Esophagus squamous epithelium (tissue), 5 donors: ENCODE results near the gene DNAH3. TPM values are rescaled to one million over a fixed set of nuclear protein-coding genes. Genes with fewer than 3 reads are reported as not detected.

Experiments used
- DNase-seq: peaks from one replicate; lab custom pipeline; 2025; lab: John Stamatoyannopoulos, UW
- H3K27ac ChIP-seq, 4 donors: fragments of 200-600 bp; sonication (generic); one replicate each; pipeline ENCODE4 v1.5.1; 2016 to 2019; ENCODE audit warnings: mild to moderate bottlenecking in 1 of 4
- H3K27me3 ChIP-seq, 4 donors: fragments of 200-600 bp; sonication (generic); 1 replicate in 3 of 4; 2 replicates in 1 of 4; pipeline versions ENCODE4 v1.5.1 to v1.6.0; 2017 to 2021; ENCODE audit warnings: antibody characterized with exemption in 1 of 4
- H3K36me3 ChIP-seq, 3 donors: fragments of 200-600 bp; sonication (generic); one replicate each; pipeline ENCODE4 v1.5.1; 2016 to 2019
- H3K4me1 ChIP-seq, 3 donors: fragments of 200-600 bp; sonication (generic); one replicate each; pipeline ENCODE4 v1.5.1; 2017 to 2019
- H3K4me3 ChIP-seq, 4 donors: fragments of 200-600 bp; sonication (generic); 1 replicate in 3 of 4; 2 replicates in 1 of 4; pipeline ENCODE4 v1.5.1; 2016 to 2019; ENCODE audit warnings: mild to moderate bottlenecking in 2 of 4, moderate library complexity in 1 of 4
- H3K9me3 ChIP-seq, 3 donors: fragments of 200-600 bp; sonication (generic); one replicate each; pipeline ENCODE4 v1.5.1; 2016 to 2019
- CTCF ChIP-seq, 6 experiments: fragments of 450-650 bp in 4 of 6; fragments of 200-600 bp in 2 of 6; sonication (generic) in 2 of 6; IDR thresholded peaks; one replicate each; pipeline ENCODE4 v1.5.1; 2016 to 2019; ENCODE audit warnings: antibody characterized with exemption in 6 of 6, mild to moderate bottlenecking in 4 of 6, moderate library complexity in 4 of 6
- POLR2A ChIP-seq, 4 donors: fragments of 450-650 bp; IDR thresholded peaks; one replicate each; pipeline ENCODE4 v1.6.1; 2017; ENCODE audit warnings: antibody characterized with exemption in 4 of 4, mild to moderate bottlenecking in 4 of 4, moderate library complexity in 3 of 4
- WGBS, 2 donors: methylation state at CpG; one replicate each; pipeline ENCODE4 v1.1.5; 2018; 5-methylcytosine and 5-hydroxymethylcytosine counted together
- intact Hi-C: fragments of 100-400 bp; cut with DNase I; formaldehyde crosslinking; loops from one replicate; pipeline ENCODE4 v1.15.0; 2022
- total RNA-seq, 4 donors: library from RNA; depleted of rRNA; stranded (reverse); fragments of >200 nt; gene quantifications; one replicate each; pipeline ENCODE4 v1.1.0, GENCODE V29; 2016
- donor health status: DM: yes; HTN: yes; CAD: no.

DNAH3 gene
- total RNA-seq, 4 donors from 2014 or later, result 0.57 TPM; not detected in 2

GRCh38 chr16:20944861-20945574 lies 205.6 kb downstream of the DNAH3 start:
- Histone ChIP-seq H3K27me3 (no peaks in the 10 kb centered on the region), H3K36me3 (no peaks in the 10 kb centered on the region), H3K4me3 (no peak overlapping the region), H3K27ac (no peak overlapping the region), H3K4me1 (no peaks in the 10 kb centered on the region), H3K9me3 (no peaks in the 10 kb centered on the region)
- no peak for DNase-seq
- intact Hi-C loops, result no loop called here
- 78 to 82% methylated on average over 5 of the region's 5 CpGs for WGBS, 2 donors
- TF ChIP-seq CTCF (IDR thresholded peaks at IDR 0.05) (no peak), POLR2A (IDR thresholded peaks at IDR 0.05) (no peak)

DNA sequence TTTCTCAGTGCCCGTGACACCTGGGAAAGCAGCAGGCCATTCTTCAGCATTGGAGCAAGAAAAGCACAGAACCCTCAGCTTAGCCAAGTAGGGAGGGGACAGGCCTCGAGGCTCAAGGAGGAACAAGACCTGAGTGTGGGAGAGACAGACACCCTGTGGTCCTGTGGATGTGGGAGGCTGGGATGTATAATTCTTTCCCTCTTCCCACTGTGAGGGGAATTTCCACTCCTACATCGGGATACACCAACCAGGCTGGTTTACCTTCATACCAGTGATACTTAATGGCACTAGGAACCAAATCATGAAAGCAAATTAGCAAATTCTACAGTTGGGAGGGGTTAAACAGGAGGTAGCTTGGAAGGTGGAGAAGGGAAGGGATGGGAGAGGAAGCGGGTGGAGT lies 208.4 kb downstream of the DNAH3 start:
- no peak for DNase-seq
- no peaks in the 10 kb centered on the region for H3K36me3 ChIP-seq
- no peak overlapping the region for H3K27ac ChIP-seq
- no peaks in the 10 kb centered on the region for H3K9me3 ChIP-seq
- TF ChIP-seq POLR2A (IDR thresholded peaks at IDR 0.05), result no peak
- no peak for TF ChIP-seq CTCF (IDR thresholded peaks at IDR 0.05)
- intact Hi-C loops, result no loop called here
- no peak overlapping the region for H3K4me3 ChIP-seq
- no peaks in the 10 kb centered on the region for H3K27me3 ChIP-seq
- WGBS, 2 donors, result 75 to 81% methylated on average over 2 to 4 of the region's 4 CpGs
- H3K4me1 ChIP-seq, result no peaks in the 10 kb centered on the region

GRCh38 chr16:20941636-20941926 lies 209.1 kb downstream of the DNAH3 start:
- TF ChIP-seq POLR2A (IDR thresholded peaks at IDR 0.05) (no peak), CTCF (IDR thresholded peaks at IDR 0.05) (no peak)
- Histone ChIP-seq H3K36me3 (no peaks in the 10 kb centered on the region), H3K4me1 (no peaks in the 10 kb centered on the region), H3K4me3 (no peak overlapping the region), H3K9me3 (no peaks in the 10 kb centered on the region), H3K27me3 (no peaks in the 10 kb centered on the region), H3K27ac (no peak overlapping the region)
- no peak for DNase-seq
- WGBS, 2 donors, result 100% methylated on average over 2 of the region's 6 CpGs; no CpG with 5 or more reads in 1 of the 2 donors
- intact Hi-C loops, result no loop called here

DNA sequence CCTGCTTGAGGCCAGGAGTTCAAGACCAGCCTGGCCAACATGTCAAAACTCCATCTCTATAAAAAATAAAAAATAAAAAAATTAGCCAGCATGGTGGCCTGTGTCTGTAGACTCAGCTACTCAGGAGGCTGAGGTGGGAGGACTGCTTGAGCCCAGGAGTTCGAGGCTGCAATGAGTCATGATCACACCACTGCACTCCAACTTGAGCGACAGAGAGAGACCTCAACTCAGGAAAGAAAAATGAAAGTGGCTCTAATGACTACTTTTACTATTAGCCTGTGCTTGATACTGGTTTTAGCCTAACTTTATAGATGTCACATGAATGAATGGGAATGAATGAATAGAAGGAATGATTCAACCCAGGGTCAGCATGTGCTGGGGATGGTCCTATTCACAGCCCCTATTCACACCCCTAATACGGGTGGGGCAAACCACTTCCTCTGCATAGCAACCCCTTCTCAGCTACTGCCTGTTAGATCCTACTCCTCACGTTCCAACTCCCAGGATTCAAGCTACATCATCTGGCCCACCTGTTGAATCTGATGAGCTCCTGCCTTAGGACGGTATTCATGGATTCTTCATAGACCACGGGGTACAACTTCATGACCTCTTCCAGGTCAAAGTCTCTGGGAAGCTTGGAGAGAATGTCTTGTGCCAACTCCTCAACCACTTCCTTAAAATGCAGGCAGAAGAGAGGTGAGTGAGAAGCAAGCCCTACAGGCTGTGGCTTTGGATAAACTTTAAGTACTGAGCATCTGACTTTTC lies 209.6 kb downstream of the DNAH3 start:
- H3K27me3 ChIP-seq, result no peaks in the 10 kb centered on the region
- H3K36me3 ChIP-seq, result no peaks in the 10 kb centered on the region
- H3K4me1 ChIP-seq, result no peaks in the 10 kb centered on the region
- H3K4me3 ChIP-seq, result no peak overlapping the region
- no peak for TF ChIP-seq POLR2A (IDR thresholded peaks at IDR 0.05)
- no peak for TF ChIP-seq CTCF (IDR thresholded peaks at IDR 0.05)
- intact Hi-C loops, result no loop called here
- WGBS, 2 donors, result 63 to 64% methylated on average over 6 of the region's 6 CpGs
- no peak overlapping the region for H3K27ac ChIP-seq
- no peak for DNase-seq
- H3K9me3 ChIP-seq, result no peaks in the 10 kb centered on the region

- H3K36me3 ChIP-seq, result no peaks in the 10 kb centered on the region
- no peaks in the 10 kb centered on the region for H3K4me1 ChIP-seq
- no peak for DNase-seq
- intact Hi-C loops, result no loop called here
- H3K4me3 ChIP-seq, result no peak overlapping the region
- H3K27ac ChIP-seq, result no peak overlapping the region
- no peaks in the 10 kb centered on the region for H3K27me3 ChIP-seq
- H3K9me3 ChIP-seq, result no peaks in the 10 kb centered on the region
- TF ChIP-seq POLR2A (IDR thresholded peaks at IDR 0.05) (no peak), CTCF (IDR thresholded peaks at IDR 0.05) (no peak)
These were observed 211.0 kb downstream of the DNAH3 start for GRCh38 chr16:20939611-20940010.
